NT2/D1 (cell line): ENCODE results near the gene ARID1B.

Experiments used
- DNase-seq: peaks from one replicate; pipeline ENCODE4 v3.0.0-alpha.2; 2011; ENCODE audit warnings: low read depth, low spot score
- H3K27me3 ChIP-seq: 2 replicates; pipeline ENCODE4 v1.6.0; 2011; ENCODE audit warnings: mild to moderate bottlenecking; ENCODE audit not compliant: insufficient read length, insufficient read depth
- H3K36me3 ChIP-seq: 2 replicates; pipeline ENCODE4 v1.6.1; 2011; ENCODE audit warnings: mild to moderate bottlenecking, low read length, mixed read lengths; ENCODE audit not compliant: insufficient read depth, insufficient read length
- H3K4me1 ChIP-seq: 2 replicates; pipeline ENCODE4 v1.5.1; 2011; ENCODE audit not compliant: insufficient read depth, insufficient read length
- H3K4me3 ChIP-seq: 2 replicates; pipeline ENCODE4 v1.5.1; 2011; ENCODE audit warnings: low read depth; ENCODE audit not compliant: insufficient read length
- H3K9ac ChIP-seq: 2 replicates; pipeline ENCODE4 v1.6.0; 2011; ENCODE audit warnings: low read depth; ENCODE audit not compliant: insufficient read length
- H3K9me3 ChIP-seq: 2 replicates; pipeline ENCODE4 v1.5.1; 2011; ENCODE audit warnings: mild to moderate bottlenecking, low read length; ENCODE audit not compliant: insufficient read depth
- SUZ12 ChIP-seq: IDR thresholded peaks from 2 replicates; pipeline ENCODE4 v1.6.1; 2011; ENCODE audit not compliant: insufficient read length, insufficient read depth; ENCODE audit errors: extremely low read depth
- YY1 ChIP-seq: IDR thresholded peaks from 2 replicates; pipeline ENCODE4 v1.6.1; 2011; ENCODE audit not compliant: insufficient read length, insufficient read depth
- ZNF274 ChIP-seq: IDR thresholded peaks from 2 replicates; pipeline ENCODE4 v1.6.1; 2011; ENCODE audit warnings: mild to moderate bottlenecking, low read depth, low read length

The ARID1B gene

GRCh38 chr6:156899532-156900135, 122.5 kb downstream of the ARID1B start:
- no peak for DNase-seq
- H3K9me3 ChIP-seq, result no peaks in the 10 kb centered on the region
- H3K27me3 ChIP-seq, result no peaks in the 10 kb centered on the region
- H3K9ac ChIP-seq, result no peak overlapping the region
- peaks cover 10% of the 10 kb centered on the region for H3K36me3 ChIP-seq
- no peaks in the 10 kb centered on the region for H3K4me1 ChIP-seq
- no peak for TF ChIP-seq YY1
- no peak for TF ChIP-seq SUZ12
- no peak for TF ChIP-seq ZNF274
- H3K4me3 ChIP-seq, result no peak overlapping the region

GRCh38 chr6:156900292-156900691, 123.1 kb downstream of the ARID1B start:
- H3K4me1 ChIP-seq, result no peaks in the 10 kb centered on the region
- no peak for DNase-seq
- H3K9ac ChIP-seq, result no peak overlapping the region
- no peak overlapping the region for H3K4me3 ChIP-seq
- no peaks in the 10 kb centered on the region for H3K27me3 ChIP-seq
- H3K9me3 ChIP-seq, result no peaks in the 10 kb centered on the region
- TF ChIP-seq YY1, result no peak
- no peak for TF ChIP-seq ZNF274
- TF ChIP-seq SUZ12, result no peak
- H3K36me3 ChIP-seq, result peaks cover 11% of the 10 kb centered on the region

- Histone ChIP-seq H3K9me3 (no peaks in the 10 kb centered on the region), H3K4me3 (no peak overlapping the region), H3K4me1 (no peaks in the 10 kb centered on the region), H3K27me3 (no peaks in the 10 kb centered on the region), H3K36me3 (peaks cover 11% of the 10 kb centered on the region), H3K9ac (no peak overlapping the region)
- DNase-seq, result no peak
- TF ChIP-seq SUZ12 (no peak), ZNF274 (no peak), YY1 (no peak)
Observed at GRCh38 chr6:156901309-156902019, 124.3 kb downstream of the ARID1B start.

GRCh38 chr6:156902782-156903181, 125.6 kb downstream of the ARID1B start:
- Histone ChIP-seq H3K36me3 (peaks cover 11% of the 10 kb centered on the region), H3K9ac (no peak overlapping the region), H3K4me3 (no peak overlapping the region), H3K9me3 (no peaks in the 10 kb centered on the region), H3K27me3 (no peaks in the 10 kb centered on the region), H3K4me1 (no peaks in the 10 kb centered on the region)
- TF ChIP-seq YY1 (no peak), ZNF274 (no peak), SUZ12 (no peak)
- DNase-seq, result no peak

- DNase-seq, result no peak
- TF ChIP-seq SUZ12, result no peak
- TF ChIP-seq YY1, result no peak
- no peak for TF ChIP-seq ZNF274
Observed at GRCh38 chr6:156904176-156904967, 127.2 kb downstream of the ARID1B start.

GRCh38 chr6:156905801-156906200, 128.6 kb downstream of the ARID1B start:
- no peak overlapping the region for H3K4me3 ChIP-seq
- TF ChIP-seq YY1 (no peak), SUZ12 (no peak), ZNF274 (no peak)
- no peaks in the 10 kb centered on the region for H3K4me1 ChIP-seq
- no peaks in the 10 kb centered on the region for H3K27me3 ChIP-seq
- no peaks in the 10 kb centered on the region for H3K9me3 ChIP-seq
- no peak overlapping the region for H3K9ac ChIP-seq
- DNase-seq, result no peak
- peaks cover 11% of the 10 kb centered on the region for H3K36me3 ChIP-seq

More at GRCh38 chr6:156904176-156904967, 127.2 kb downstream of the ARID1B start:
- Histone ChIP-seq H3K4me1 (no peaks in the 10 kb centered on the region), H3K36me3 (peaks cover 11% of the 10 kb centered on the region), H3K4me3 (no peak overlapping the region), H3K27me3 (no peaks in the 10 kb centered on the region), H3K9ac (no peak overlapping the region), H3K9me3 (no peaks in the 10 kb centered on the region)

- no peak for DNase-seq
- no peak overlapping the region for H3K9ac ChIP-seq
- no peaks in the 10 kb centered on the region for H3K27me3 ChIP-seq
- H3K9me3 ChIP-seq, result no peaks in the 10 kb centered on the region
- no peak overlapping the region for H3K4me3 ChIP-seq
- TF ChIP-seq SUZ12 (no peak), YY1 (no peak), ZNF274 (no peak)
- peaks cover 8% of the 10 kb centered on the region for H3K36me3 ChIP-seq
- no peaks in the 10 kb centered on the region for H3K4me1 ChIP-seq
Observed at GRCh38 chr6:156906451-156906850, 129.3 kb downstream of the ARID1B start.
